Peyer's patch (tissue), 4 donors: ENCODE results near the gene KCNK1. TPM values are rescaled to one million over a fixed set of nuclear protein-coding genes. Genes with fewer than 3 reads are reported as not detected.

ENCODE experiments used
- DNase-seq, 3 donors: peaks; one replicate each; pipeline ENCODE4 v3.0.0-alpha.2; 2017 to 2019
- H3K27ac ChIP-seq, 4 donors: fragments of 200-600 bp; sonication (generic); one replicate each; pipeline ENCODE4 v1.5.1; 2016 to 2019
- H3K27me3 ChIP-seq, 2 donors: fragments of 200-600 bp; sonication (generic); one replicate each; pipeline ENCODE4 v1.5.1; 2019
- H3K36me3 ChIP-seq, 3 donors: fragments of 200-600 bp; sonication (generic); one replicate each; pipeline ENCODE4 v1.5.1; 2016 to 2019
- H3K4me1 ChIP-seq, 4 donors: fragments of 200-600 bp; sonication (generic); one replicate each; pipeline ENCODE4 v1.5.1; 2016 to 2019
- H3K4me3 ChIP-seq, 4 donors: fragments of 200-600 bp; sonication (generic); 1 replicate in 3 of 4; 2 replicates in 1 of 4; pipeline ENCODE4 v1.5.1; 2016 to 2019; ENCODE audit warnings: mild to moderate bottlenecking in 1 of 4
- H3K9me3 ChIP-seq, 4 donors: fragments of 200-600 bp; sonication (generic); one replicate each; pipeline ENCODE4 v1.5.1; 2016 to 2019; ENCODE audit warnings: mild to moderate bottlenecking in 1 of 4
- POLR2A ChIP-seq, 2 donors: fragments of 450-650 bp; IDR thresholded peaks; one replicate each; pipeline ENCODE4 v1.5.1; 2017; ENCODE audit warnings: antibody characterized with exemption in 2 of 2, mild to moderate bottlenecking in 2 of 2, moderate library complexity in 2 of 2
- total RNA-seq, 4 donors: library from RNA; depleted of rRNA; stranded (reverse); fragments of >200 nt; gene quantifications; one replicate each; pipeline ENCODE4 v1.1.0, GENCODE V29; 2016
- TF ChIP-seq, protein P1 (sequence below), 6 experiments: fragments of 450-650 bp in 4 of 6; fragments of 200-600 bp in 2 of 6; sonication (generic) in 1 of 6; IDR thresholded peaks; one replicate each; pipeline ENCODE4 v1.5.1; 2017 to 2019; ENCODE audit warnings: antibody characterized with exemption in 6 of 6, mild to moderate bottlenecking in 3 of 6, moderate library complexity in 1 of 6

Gene KCNK1
- total RNA-seq, 4 donors from 2014 or later = 17.2 to 22.2 (median 17.2) TPM; not detected in 1

DNA sequence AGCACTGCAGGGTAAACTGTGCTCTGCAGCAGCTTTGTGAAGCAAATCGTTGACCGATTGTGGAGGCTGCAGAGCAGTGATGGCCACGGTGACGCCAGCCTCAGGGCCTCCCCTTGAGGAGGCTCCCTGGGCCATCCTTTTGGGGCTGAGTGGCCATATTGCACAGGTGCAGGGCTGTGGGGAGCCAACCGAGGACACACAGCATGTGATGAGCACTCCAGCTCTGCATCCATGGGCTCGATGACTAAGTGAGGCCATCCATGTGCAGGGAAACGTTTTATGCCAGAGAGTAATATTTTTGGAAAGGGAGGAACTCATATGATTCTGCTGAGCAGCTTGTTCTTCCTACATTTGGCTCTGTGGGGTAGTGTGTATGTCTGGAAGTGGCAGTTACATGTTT lies 24.6 kb downstream of the KCNK1 start:
- no peak overlapping the region for H3K27ac ChIP-seq
- no peaks in the 10 kb centered on the region for H3K4me1 ChIP-seq
- DNase-seq = no peak
- H3K27me3 ChIP-seq = no peaks in the 10 kb centered on the region
- no peak overlapping the region for H3K4me3 ChIP-seq
- no peaks in the 10 kb centered on the region for H3K9me3 ChIP-seq
- TF ChIP-seq, protein P1, sequence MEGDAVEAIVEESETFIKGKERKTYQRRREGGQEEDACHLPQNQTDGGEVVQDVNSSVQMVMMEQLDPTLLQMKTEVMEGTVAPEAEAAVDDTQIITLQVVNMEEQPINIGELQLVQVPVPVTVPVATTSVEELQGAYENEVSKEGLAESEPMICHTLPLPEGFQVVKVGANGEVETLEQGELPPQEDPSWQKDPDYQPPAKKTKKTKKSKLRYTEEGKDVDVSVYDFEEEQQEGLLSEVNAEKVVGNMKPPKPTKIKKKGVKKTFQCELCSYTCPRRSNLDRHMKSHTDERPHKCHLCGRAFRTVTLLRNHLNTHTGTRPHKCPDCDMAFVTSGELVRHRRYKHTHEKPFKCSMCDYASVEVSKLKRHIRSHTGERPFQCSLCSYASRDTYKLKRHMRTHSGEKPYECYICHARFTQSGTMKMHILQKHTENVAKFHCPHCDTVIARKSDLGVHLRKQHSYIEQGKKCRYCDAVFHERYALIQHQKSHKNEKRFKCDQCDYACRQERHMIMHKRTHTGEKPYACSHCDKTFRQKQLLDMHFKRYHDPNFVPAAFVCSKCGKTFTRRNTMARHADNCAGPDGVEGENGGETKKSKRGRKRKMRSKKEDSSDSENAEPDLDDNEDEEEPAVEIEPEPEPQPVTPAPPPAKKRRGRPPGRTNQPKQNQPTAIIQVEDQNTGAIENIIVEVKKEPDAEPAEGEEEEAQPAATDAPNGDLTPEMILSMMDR (IDR thresholded peaks at IDR 0.05) = no peak
- TF ChIP-seq POLR2A (IDR thresholded peaks at IDR 0.05) = no peak
- no peaks in the 10 kb centered on the region for H3K36me3 ChIP-seq

DNA sequence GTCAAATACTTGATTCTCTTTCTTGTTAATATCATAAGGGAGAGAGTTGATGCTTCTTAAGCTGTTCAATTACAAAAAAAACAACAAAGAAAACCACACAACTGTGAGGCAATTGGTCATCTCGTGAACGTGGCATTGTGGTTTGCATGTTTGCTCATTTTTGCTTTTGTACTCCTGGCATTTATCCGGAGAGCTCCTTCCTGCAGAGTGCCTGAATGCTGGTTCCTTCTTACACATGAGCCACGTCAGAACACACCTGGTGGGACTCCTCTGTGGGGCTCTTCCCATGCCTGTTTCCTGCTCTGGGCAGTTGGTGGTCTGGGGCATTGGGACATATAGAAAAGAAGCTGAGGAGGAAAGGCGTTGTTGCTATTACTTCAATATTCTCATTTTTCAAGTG lies 25.7 kb downstream of the KCNK1 start:
- H3K36me3 ChIP-seq = no peaks in the 10 kb centered on the region
- no peaks in the 10 kb centered on the region for H3K4me1 ChIP-seq
- no peaks in the 10 kb centered on the region for H3K9me3 ChIP-seq
- no peak overlapping the region for H3K4me3 ChIP-seq
- no peak overlapping the region for H3K27ac ChIP-seq
- DNase-seq = no peak
- TF ChIP-seq POLR2A (IDR thresholded peaks at IDR 0.05) = no peak
- TF ChIP-seq, protein P1 (IDR thresholded peaks at IDR 0.05) = no peak
- H3K27me3 ChIP-seq = no peaks in the 10 kb centered on the region

DNA sequence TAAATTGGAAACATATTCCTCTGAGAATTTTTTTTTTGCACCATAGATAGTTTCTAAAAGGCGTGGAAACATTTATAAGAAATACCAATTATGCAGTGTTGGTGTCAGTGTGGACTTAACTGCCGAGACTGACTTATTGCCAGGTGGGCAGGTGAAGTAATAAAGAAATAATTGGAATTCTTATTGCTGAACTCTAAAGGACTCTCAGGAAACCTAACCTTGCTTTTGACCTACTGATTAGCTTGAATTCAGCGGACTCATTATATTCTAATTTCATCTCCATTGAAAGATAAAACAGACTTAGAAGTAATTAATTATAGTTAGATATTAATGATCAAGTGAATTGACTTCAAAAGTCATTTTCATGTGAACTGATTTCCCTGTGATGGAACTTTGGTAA lies 26.3 kb downstream of the KCNK1 start:
- TF ChIP-seq, protein P1 (IDR thresholded peaks at IDR 0.05) = no peak
- no peak for TF ChIP-seq POLR2A (IDR thresholded peaks at IDR 0.05)
- Histone ChIP-seq H3K4me3 (no peak overlapping the region), H3K27me3 (no peaks in the 10 kb centered on the region), H3K36me3 (no peaks in the 10 kb centered on the region), H3K27ac (no peak overlapping the region), H3K4me1 (no peaks in the 10 kb centered on the region), H3K9me3 (no peaks in the 10 kb centered on the region)
- no peak for DNase-seq

DNA sequence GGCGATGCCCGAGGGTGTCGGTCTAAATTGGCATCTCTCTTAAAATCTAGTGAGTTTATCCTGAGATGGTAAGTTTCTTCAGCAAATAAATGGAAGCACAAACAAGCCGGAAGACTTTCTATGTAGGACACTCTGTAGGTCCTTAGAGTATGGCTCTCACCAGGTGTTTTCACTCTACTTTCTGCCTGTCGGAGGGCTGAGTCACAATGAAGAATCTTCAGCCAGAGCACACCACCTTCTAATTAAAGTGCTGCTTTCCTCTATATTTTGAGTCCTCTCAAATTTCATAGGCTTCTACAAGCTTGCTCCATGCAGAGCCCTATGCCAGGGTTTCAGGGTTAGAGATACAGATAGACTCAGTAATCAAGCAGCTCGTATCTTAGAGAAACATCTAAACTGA lies 27.1 kb downstream of the KCNK1 start:
- H3K9me3 ChIP-seq = no peaks in the 10 kb centered on the region
- H3K27me3 ChIP-seq = no peaks in the 10 kb centered on the region
- H3K27ac ChIP-seq = no peak overlapping the region
- H3K36me3 ChIP-seq = no peaks in the 10 kb centered on the region
- no peak for DNase-seq
- H3K4me1 ChIP-seq = no peaks in the 10 kb centered on the region
- H3K4me3 ChIP-seq = no peak overlapping the region
- TF ChIP-seq, protein P1 (IDR thresholded peaks at IDR 0.05) = no peak
- TF ChIP-seq POLR2A (IDR thresholded peaks at IDR 0.05) = no peak

DNA sequence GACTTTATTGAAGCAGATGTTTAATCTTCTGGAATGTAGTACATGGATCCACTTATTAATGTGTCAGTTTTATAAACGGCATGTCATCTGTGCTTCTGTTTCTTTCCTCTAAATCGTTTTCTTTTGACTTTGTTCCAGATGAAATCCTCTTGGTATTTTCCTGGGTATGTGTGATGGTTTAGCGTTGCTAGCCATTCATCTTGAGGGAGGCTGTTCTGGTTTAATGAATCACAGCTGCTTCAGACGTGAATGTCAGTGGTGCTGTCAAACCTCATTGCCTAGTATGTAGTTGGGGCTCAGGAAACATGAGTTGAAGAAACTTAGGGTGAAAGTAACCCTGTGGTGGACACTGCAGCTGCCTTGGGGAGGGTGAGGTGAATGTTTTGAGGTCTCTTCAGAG lies 33.2 kb downstream of the KCNK1 start:
- Histone ChIP-seq H3K27ac (no peak overlapping the region), H3K4me1 (no peaks in the 10 kb centered on the region), H3K9me3 (no peaks in the 10 kb centered on the region), H3K36me3 (no peaks in the 10 kb centered on the region), H3K4me3 (no peak overlapping the region), H3K27me3 (no peaks in the 10 kb centered on the region)
- DNase-seq = no peak
- TF ChIP-seq, protein P1 (IDR thresholded peaks at IDR 0.05) = no peak
- TF ChIP-seq POLR2A (IDR thresholded peaks at IDR 0.05) = no peak

DNA sequence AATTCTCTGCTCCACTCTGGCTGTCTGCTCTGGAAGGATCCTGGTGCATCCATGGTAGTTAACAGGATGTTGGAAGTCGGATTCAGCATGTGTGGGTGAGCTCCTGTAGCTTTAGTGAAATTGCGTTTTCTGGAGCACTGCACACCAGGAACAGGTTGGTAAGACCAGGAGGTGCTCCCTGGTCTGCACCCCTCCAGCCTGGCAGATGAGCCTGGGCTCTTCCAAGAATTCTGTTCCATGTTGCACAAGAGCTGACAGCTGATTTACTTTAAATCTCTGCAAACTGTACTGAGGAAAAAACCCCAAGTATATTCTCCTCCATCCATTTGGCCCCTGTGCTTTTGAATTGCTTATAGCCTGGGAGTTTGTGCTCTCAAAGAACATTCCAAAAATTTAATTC lies 33.7 kb downstream of the KCNK1 start:
- no peaks in the 10 kb centered on the region for H3K9me3 ChIP-seq
- no peak overlapping the region for H3K4me3 ChIP-seq
- no peak for DNase-seq
- TF ChIP-seq, protein P1 (IDR thresholded peaks at IDR 0.05) = no peak
- TF ChIP-seq POLR2A (IDR thresholded peaks at IDR 0.05) = no peak
- no peaks in the 10 kb centered on the region for H3K27me3 ChIP-seq
- H3K4me1 ChIP-seq = no peaks in the 10 kb centered on the region
- H3K27ac ChIP-seq = no peak overlapping the region
- H3K36me3 ChIP-seq = no peaks in the 10 kb centered on the region
